ENCODE data around the gene SELENOK.
A peak's percentile ranks its signal among the peaks of the same experiment; 100 is the strongest.

The SELENOK gene

DNA sequence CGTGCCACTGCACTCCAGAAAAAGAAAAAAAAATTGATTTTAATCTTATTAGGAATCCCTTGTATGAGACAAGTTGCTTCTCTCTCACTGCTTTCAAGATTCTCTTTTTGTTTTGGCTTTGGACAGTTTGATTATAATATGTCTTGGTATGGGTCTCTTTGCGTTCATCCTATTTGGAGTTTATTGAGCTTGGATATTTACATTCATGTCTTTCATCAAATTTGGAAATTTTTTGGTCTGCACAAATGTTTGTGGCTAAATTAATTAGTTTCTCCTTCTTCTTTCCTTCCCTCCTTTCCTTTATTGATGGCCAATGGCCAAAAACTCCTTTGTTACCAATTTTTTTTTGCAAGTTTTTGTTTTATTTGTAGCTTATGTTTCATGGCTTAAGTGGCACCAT, 28.1 kb upstream of the SELENOK start:
- Histone ChIP-seq H3K9ac (ENCODE audit: low read depth in 1 of 2, low read length in 2 of 2) (no peak overlapping the region), H3K4me3 (ENCODE audit: low read length in 2 of 2) (no peak overlapping the region), H3K36me3 (ENCODE audit: control insufficient read depth in 2 of 2, insufficient read depth in 2 of 2, low read length in 2 of 2) (no peaks in the 10 kb centered on the region), H3K9me3 (ENCODE audit: control insufficient read depth in 2 of 2, low read length in 2 of 2) (no peaks in the 10 kb centered on the region), H3K4me1 (ENCODE audit: control insufficient read depth in 2 of 2, insufficient read depth in 2 of 2, low read length in 2 of 2) (no peaks in the 10 kb centered on the region), H3K27ac (ENCODE audit: low read depth in 2 of 2, low read length in 2 of 2) (no peak overlapping the region), H3K27me3 (ENCODE audit: control insufficient read depth in 2 of 2, insufficient read depth in 2 of 2, low read length in 2 of 2) (no peaks in the 10 kb centered on the region)

DNA sequence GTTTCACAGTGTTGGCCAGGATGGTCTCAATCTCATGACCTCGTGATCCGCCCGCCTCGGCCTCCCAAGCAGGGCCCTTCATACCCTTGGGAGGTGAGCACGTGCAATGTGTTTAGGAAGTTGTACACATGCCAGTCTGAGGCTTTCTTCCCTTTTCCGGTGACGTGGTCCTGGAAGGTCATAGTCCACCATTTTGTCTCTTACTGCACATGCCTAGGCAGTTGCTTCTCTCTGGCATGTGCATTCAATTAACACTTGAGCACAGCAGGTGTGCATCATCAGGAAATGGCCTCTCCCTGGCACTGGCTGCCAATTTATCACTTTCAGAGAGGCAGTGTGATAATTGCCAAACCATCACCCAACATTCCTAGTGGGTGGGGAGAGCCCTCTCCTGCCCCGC, 21.7 kb upstream of the SELENOK start:
- H3K27ac ChIP-seq (ENCODE audit: low read depth in 2 of 2, low read length in 2 of 2): no peak overlapping the region
- H3K4me1 ChIP-seq (ENCODE audit: control insufficient read depth in 2 of 2, insufficient read depth in 2 of 2, low read length in 2 of 2): no peaks in the 10 kb centered on the region
- no peak overlapping the region for H3K9ac ChIP-seq (ENCODE audit: low read depth in 1 of 2, low read length in 2 of 2)
- no peak overlapping the region for H3K4me3 ChIP-seq (ENCODE audit: low read length in 2 of 2)
- H3K9me3 ChIP-seq (ENCODE audit: control insufficient read depth in 2 of 2, low read length in 2 of 2): no peaks in the 10 kb centered on the region
- H3K27me3 ChIP-seq (ENCODE audit: control insufficient read depth in 2 of 2, insufficient read depth in 2 of 2, low read length in 2 of 2): no peaks in the 10 kb centered on the region
- no peaks in the 10 kb centered on the region for H3K36me3 ChIP-seq (ENCODE audit: control insufficient read depth in 2 of 2, insufficient read depth in 2 of 2, low read length in 2 of 2)

DNA sequence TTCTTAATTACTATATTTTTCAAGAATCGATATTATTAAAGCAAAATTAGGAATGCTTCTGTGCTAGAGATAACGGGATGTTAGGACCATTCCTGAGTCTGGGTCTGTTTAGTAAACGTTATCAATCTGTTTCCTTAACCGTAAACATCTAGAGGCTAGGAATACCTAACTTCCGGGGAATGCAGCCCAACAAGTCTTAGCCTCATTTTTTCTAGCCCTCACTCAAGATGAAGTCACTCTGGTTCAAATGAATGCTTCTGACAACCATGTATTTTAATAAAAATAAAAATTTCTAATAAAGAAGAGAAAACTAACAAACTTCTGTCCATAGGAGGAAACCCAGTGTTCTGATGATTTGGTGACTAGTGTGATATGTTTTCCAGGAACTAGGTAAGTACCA, 11.1 kb upstream of the SELENOK start:
- H3K36me3 ChIP-seq (ENCODE audit: control insufficient read depth in 2 of 2, insufficient read depth in 2 of 2, low read length in 2 of 2): no peaks in the 10 kb centered on the region
- no peaks in the 10 kb centered on the region for H3K9me3 ChIP-seq (ENCODE audit: control insufficient read depth in 2 of 2, low read length in 2 of 2)
- no peak overlapping the region for H3K9ac ChIP-seq (ENCODE audit: low read depth in 1 of 2, low read length in 2 of 2)
- H3K27ac ChIP-seq (ENCODE audit: low read depth in 2 of 2, low read length in 2 of 2): no peak overlapping the region
- peaks cover 6 to 15% of the 10 kb centered on the region in 2 donors for H3K4me1 ChIP-seq (ENCODE audit: control insufficient read depth in 2 of 2, insufficient read depth in 2 of 2, low read length in 2 of 2)
- no peak overlapping the region for H3K4me3 ChIP-seq (ENCODE audit: low read length in 2 of 2)
- H3K27me3 ChIP-seq (ENCODE audit: control insufficient read depth in 2 of 2, insufficient read depth in 2 of 2, low read length in 2 of 2): no peaks in the 10 kb centered on the region

DNA sequence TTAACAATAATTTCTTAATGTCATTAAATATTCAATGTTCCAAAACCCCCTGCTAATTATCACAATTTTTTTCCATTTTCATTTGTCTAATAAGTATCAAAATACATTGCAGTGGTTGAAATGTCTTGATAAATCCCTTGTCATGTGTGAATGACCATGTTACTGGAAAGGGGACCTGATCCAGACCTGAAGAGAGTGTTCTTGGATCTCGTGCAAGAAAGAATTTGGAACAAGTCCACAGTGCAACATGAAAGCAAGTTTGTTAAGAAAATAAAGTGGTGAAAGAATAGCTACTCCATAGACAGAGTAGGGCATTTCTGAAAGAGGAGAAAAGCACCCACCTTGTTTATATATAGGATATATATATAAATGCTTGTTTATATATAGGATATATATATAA, 10.4 kb upstream of the SELENOK start:
- Histone ChIP-seq H3K9ac (ENCODE audit: low read depth in 1 of 2, low read length in 2 of 2) (no peak overlapping the region), H3K4me3 (ENCODE audit: low read length in 2 of 2) (no peak overlapping the region), H3K27me3 (ENCODE audit: control insufficient read depth in 2 of 2, insufficient read depth in 2 of 2, low read length in 2 of 2) (peaks cover 0 to 6% of the 10 kb centered on the region in 2 donors), H3K9me3 (ENCODE audit: control insufficient read depth in 2 of 2, low read length in 2 of 2) (no peaks in the 10 kb centered on the region), H3K4me1 (ENCODE audit: control insufficient read depth in 2 of 2, insufficient read depth in 2 of 2, low read length in 2 of 2) (peaks cover 6 to 15% of the 10 kb centered on the region in 2 donors), H3K27ac (ENCODE audit: low read depth in 2 of 2, low read length in 2 of 2) (no peak overlapping the region), H3K36me3 (ENCODE audit: control insufficient read depth in 2 of 2, insufficient read depth in 2 of 2, low read length in 2 of 2) (no peaks in the 10 kb centered on the region)

DNA sequence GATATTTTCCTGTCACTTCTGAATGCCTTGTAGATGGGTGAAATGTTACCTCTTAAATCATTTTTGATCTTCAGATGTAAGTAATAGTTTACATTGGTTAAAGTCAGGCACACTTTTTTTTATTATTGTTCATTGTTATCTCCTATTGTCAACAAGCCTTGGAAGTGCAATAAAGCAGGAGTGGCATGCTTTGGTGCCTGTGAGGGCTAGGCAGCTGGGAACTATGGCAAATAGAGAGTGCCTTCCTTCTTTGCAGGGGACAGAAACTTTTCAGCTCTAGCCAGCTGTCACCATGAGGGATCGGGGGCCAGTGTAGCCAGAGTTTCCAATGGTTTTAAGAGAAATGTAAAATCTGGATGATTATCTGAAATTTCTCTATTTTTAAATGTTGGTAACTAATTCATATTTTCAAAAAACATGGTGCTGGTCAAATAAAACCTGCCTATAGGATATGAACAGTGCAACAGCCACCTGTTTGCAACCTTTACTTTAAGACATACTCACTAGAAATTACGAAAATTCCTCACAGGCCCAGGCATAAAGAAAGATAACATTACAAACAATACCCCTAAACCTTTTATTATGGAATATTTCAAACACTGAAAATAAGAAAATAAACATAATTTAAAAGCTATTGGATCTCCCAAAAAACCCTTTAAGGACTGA, 9.1 kb upstream of the SELENOK start:
- peaks cover 0 to 10% of the 10 kb centered on the region in 2 donors for H3K27me3 ChIP-seq (ENCODE audit: control insufficient read depth in 2 of 2, insufficient read depth in 2 of 2, low read length in 2 of 2)
- H3K36me3 ChIP-seq (ENCODE audit: control insufficient read depth in 2 of 2, insufficient read depth in 2 of 2, low read length in 2 of 2): no peaks in the 10 kb centered on the region
- H3K9ac ChIP-seq (ENCODE audit: low read depth in 1 of 2, low read length in 2 of 2): peak overlapping the region in 1 of 2 donors; percentile 26
- peaks cover 6 to 15% of the 10 kb centered on the region in 2 donors for H3K4me1 ChIP-seq (ENCODE audit: control insufficient read depth in 2 of 2, insufficient read depth in 2 of 2, low read length in 2 of 2)
- H3K9me3 ChIP-seq (ENCODE audit: control insufficient read depth in 2 of 2, low read length in 2 of 2): no peaks in the 10 kb centered on the region
- H3K27ac ChIP-seq (ENCODE audit: low read depth in 2 of 2, low read length in 2 of 2): peak overlapping the region; percentile 35 to 65
- H3K4me3 ChIP-seq (ENCODE audit: low read length in 2 of 2): no peak overlapping the region

DNA sequence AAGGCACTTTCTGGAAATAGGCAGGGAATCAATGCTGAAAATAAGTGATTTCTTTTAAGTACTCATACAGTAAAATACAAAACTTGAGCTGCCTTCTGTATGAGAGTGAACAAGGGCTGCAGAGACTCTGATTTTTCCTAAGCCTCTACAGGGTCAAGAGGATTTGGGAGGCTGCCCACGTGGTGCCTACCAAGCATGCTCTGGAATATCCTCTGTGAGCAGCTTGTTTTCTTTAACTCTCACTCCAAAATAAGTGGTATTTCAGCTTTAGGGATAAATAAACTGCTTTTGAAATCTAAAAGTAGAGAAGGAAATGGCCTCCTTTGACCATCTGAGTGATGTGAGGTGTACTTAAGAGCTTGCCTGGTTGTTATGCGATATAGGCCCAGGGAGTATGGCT, 8.1 kb upstream of the SELENOK start:
- Histone ChIP-seq H3K9me3 (ENCODE audit: control insufficient read depth in 2 of 2, low read length in 2 of 2) (no peaks in the 10 kb centered on the region), H3K36me3 (ENCODE audit: control insufficient read depth in 2 of 2, insufficient read depth in 2 of 2, low read length in 2 of 2) (no peaks in the 10 kb centered on the region), H3K4me1 (ENCODE audit: control insufficient read depth in 2 of 2, insufficient read depth in 2 of 2, low read length in 2 of 2) (peaks cover 6 to 23% of the 10 kb centered on the region in 2 donors), H3K4me3 (ENCODE audit: low read length in 2 of 2) (no peak overlapping the region), H3K9ac (ENCODE audit: low read depth in 1 of 2, low read length in 2 of 2) (no peak overlapping the region), H3K27me3 (ENCODE audit: control insufficient read depth in 2 of 2, insufficient read depth in 2 of 2, low read length in 2 of 2) (peaks cover 0 to 10% of the 10 kb centered on the region in 2 donors), H3K27ac (ENCODE audit: low read depth in 2 of 2, low read length in 2 of 2) (peak overlapping the region in 1 of 2 donors; percentile 37)

DNA sequence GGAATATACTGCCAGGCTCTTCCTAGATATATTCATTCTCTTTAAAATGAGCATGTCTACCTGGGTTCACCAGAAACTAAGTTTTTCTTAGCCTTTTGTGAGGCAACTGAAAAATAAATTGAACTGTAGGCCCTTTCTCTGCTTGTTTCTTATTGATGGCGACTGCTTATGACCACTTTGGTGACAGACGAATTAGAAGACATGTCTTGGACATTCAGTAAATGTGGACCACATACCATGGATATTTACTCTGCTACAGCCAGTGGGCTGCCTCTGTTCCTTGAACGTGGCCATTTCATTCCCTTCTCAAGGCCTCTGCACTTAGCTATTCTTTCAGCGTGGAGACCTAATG, 603 bp upstream of the SELENOK start:
- Histone ChIP-seq H3K9me3 (ENCODE audit: control insufficient read depth in 2 of 2, low read length in 2 of 2) (no peaks in the 10 kb centered on the region), H3K27ac (ENCODE audit: low read depth in 2 of 2, low read length in 2 of 2) (peak overlapping the region; percentile 97 to 99), H3K27me3 (ENCODE audit: control insufficient read depth in 2 of 2, insufficient read depth in 2 of 2, low read length in 2 of 2) (peaks cover 0 to 5% of the 10 kb centered on the region in 2 donors), H3K9ac (ENCODE audit: low read depth in 1 of 2, low read length in 2 of 2) (peak overlapping the region; percentile 65 to 76), H3K4me1 (ENCODE audit: control insufficient read depth in 2 of 2, insufficient read depth in 2 of 2, low read length in 2 of 2) (peaks cover 6 to 28% of the 10 kb centered on the region in 2 donors), H3K4me3 (ENCODE audit: low read length in 2 of 2) (peak overlapping the region; percentile 88 to 97), H3K36me3 (ENCODE audit: control insufficient read depth in 2 of 2, insufficient read depth in 2 of 2, low read length in 2 of 2) (peaks cover 3 to 4% of the 10 kb centered on the region in 2 donors)

DNA sequence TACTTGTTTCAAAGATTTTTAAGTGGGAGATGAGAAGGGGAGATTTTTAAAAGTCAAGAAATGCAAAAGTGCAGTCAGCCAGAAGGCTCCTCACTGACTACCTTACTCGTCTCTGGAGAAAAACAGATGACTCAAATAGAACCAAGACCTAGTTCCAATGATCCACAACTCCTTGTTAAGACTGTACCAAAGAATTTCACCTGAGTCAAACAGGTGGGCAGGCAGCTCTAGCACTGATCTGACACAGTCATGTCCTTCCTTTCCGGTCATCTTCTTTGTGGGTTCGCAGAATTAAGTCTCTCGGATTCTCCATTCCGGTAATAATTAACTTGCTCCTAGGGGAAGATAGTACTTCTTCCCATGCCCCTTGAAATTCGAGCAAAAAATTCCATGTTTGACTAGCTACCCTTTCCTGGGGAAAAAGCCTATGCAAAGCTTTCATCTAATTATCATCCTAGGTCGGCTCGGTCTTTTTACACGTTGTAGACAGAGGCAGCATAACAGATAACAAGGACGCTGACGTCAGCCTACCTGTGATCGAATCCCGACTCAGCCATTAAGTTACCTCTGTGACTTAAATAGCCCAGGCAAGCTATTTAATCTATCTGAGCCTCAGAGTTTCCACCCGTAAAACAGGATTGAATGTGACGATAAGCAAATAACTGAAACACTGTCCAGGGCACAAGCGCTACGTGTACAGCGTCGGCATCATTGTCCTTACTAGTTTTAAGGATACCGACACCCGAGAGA, 758 bp downstream of the SELENOK start:
- Histone ChIP-seq H3K27me3 (ENCODE audit: control insufficient read depth in 2 of 2, insufficient read depth in 2 of 2, low read length in 2 of 2) (no peaks in the 10 kb centered on the region), H3K4me3 (ENCODE audit: low read length in 2 of 2) (peak overlapping the region; percentile 88 to 97), H3K4me1 (ENCODE audit: control insufficient read depth in 2 of 2, insufficient read depth in 2 of 2, low read length in 2 of 2) (peaks cover 6 to 28% of the 10 kb centered on the region in 2 donors), H3K36me3 (ENCODE audit: control insufficient read depth in 2 of 2, insufficient read depth in 2 of 2, low read length in 2 of 2) (peaks cover 8 to 12% of the 10 kb centered on the region in 2 donors), H3K9ac (ENCODE audit: low read depth in 1 of 2, low read length in 2 of 2) (peak overlapping the region; percentile 95 to 98), H3K9me3 (ENCODE audit: control insufficient read depth in 2 of 2, low read length in 2 of 2) (no peaks in the 10 kb centered on the region), H3K27ac (ENCODE audit: low read depth in 2 of 2, low read length in 2 of 2) (peak overlapping the region; percentile 97 to 99)

DNA sequence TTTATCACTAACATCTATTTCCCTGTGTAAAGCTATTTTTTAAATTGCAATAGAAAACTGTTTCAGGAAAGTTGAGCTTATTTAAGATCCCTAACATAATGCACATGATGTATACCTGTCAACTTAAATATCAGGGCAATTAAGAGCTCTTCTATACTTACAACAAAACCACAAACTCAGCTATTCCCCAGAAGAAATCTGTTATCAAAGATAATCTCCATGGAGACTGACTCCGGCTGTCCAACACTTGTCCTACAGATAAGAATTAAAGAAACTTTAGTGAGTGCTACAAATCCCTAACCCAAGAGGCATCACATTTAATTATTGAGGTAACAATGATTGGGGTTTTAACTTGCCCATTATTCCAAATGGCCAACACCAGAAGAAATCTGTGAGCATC, 3.4 kb downstream of the SELENOK start:
- H3K27ac ChIP-seq (ENCODE audit: low read depth in 2 of 2, low read length in 2 of 2): no peak overlapping the region
- no peaks in the 10 kb centered on the region for H3K9me3 ChIP-seq (ENCODE audit: control insufficient read depth in 2 of 2, low read length in 2 of 2)
- H3K36me3 ChIP-seq (ENCODE audit: control insufficient read depth in 2 of 2, insufficient read depth in 2 of 2, low read length in 2 of 2): peaks cover 14 to 31% of the 10 kb centered on the region in 2 donors
- H3K4me1 ChIP-seq (ENCODE audit: control insufficient read depth in 2 of 2, insufficient read depth in 2 of 2, low read length in 2 of 2): peaks cover 6 to 19% of the 10 kb centered on the region in 2 donors
- H3K4me3 ChIP-seq (ENCODE audit: low read length in 2 of 2): no peak overlapping the region
- H3K9ac ChIP-seq (ENCODE audit: low read depth in 1 of 2, low read length in 2 of 2): no peak overlapping the region
- no peaks in the 10 kb centered on the region for H3K27me3 ChIP-seq (ENCODE audit: control insufficient read depth in 2 of 2, insufficient read depth in 2 of 2, low read length in 2 of 2)

DNA sequence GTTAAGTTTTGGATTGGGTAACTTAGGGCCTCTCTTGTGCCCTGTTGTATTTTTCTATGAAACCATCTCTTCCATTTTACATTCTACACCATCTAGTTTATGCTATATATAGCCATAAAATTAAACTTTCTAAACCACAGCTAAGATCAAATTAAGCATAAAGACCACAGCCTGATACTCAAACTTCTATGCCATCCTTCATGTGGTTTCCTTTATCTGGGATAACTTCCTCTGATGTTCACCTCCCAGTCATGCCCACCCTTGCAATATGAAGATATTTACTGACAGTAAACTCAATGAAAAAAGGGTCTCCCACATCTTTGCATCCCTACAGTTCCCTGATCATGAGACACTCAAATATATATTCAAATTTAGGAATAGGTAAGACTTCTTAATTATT, 4.2 kb downstream of the SELENOK start:
- H3K36me3 ChIP-seq (ENCODE audit: control insufficient read depth in 2 of 2, insufficient read depth in 2 of 2, low read length in 2 of 2): peaks cover 14 to 31% of the 10 kb centered on the region in 2 donors

More for the DNA sequence above, 4.2 kb downstream of the SELENOK start:
- no peak overlapping the region for H3K4me3 ChIP-seq (ENCODE audit: low read length in 2 of 2)
- no peak overlapping the region for H3K27ac ChIP-seq (ENCODE audit: low read depth in 2 of 2, low read length in 2 of 2)
- H3K9me3 ChIP-seq (ENCODE audit: control insufficient read depth in 2 of 2, low read length in 2 of 2): no peaks in the 10 kb centered on the region
- peaks cover 6 to 19% of the 10 kb centered on the region in 2 donors for H3K4me1 ChIP-seq (ENCODE audit: control insufficient read depth in 2 of 2, insufficient read depth in 2 of 2, low read length in 2 of 2)
- no peaks in the 10 kb centered on the region for H3K27me3 ChIP-seq (ENCODE audit: control insufficient read depth in 2 of 2, insufficient read depth in 2 of 2, low read length in 2 of 2)
- no peak overlapping the region for H3K9ac ChIP-seq (ENCODE audit: low read depth in 1 of 2, low read length in 2 of 2)
